GM19397 (cell line): ENCODE data around the gene ZNF202.
"Not testable (repeated sequence)": the region's sequence is repeated elsewhere in the genome, so short reads cannot be mapped to it uniquely, and the experiment has no call there.

ENCODE experiments used
- ATAC-seq: cut with Tn5 transposase; IDR thresholded peaks from one replicate; pipeline ENCODE4 v1.9.1; 2021; ENCODE audit warnings: mild to moderate bottlenecking, moderate library complexity; ENCODE audit not compliant: unreplicated experiment

The ZNF202 gene

GRCh38 chr11:123741159-123742030, at the start of gene ZNF202:
ZNF202 (minus strand) TSS chr11:123741660; CDS start chr11:123730888, 10,772 bp downstream.
- peak; percentile 99 for ATAC-seq

DNA sequence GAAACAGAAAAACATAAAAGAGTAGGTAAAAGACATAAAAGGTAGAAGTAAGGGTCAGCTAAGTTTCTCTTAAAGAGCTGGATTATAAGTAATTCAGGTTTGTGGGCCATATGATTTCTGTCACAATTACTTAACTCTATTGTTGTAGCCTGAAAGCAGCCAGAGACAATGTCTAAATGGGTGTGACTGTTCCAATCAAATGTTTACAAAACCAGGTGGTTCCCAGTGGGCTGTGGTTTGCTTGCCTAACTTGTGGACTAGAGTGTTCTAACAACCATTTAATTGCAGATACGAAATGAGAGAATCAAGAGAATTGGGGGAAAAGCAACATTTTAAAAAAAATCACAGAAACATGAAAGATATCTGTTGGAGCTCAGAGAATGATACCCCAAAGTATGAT, 42.1 kb upstream of the ZNF202 start:
- ATAC-seq, result no peak

- ATAC-seq, result no peak
Observed at GRCh38 chr11:123778511-123778910, 37.1 kb upstream of the ZNF202 start.

DNA sequence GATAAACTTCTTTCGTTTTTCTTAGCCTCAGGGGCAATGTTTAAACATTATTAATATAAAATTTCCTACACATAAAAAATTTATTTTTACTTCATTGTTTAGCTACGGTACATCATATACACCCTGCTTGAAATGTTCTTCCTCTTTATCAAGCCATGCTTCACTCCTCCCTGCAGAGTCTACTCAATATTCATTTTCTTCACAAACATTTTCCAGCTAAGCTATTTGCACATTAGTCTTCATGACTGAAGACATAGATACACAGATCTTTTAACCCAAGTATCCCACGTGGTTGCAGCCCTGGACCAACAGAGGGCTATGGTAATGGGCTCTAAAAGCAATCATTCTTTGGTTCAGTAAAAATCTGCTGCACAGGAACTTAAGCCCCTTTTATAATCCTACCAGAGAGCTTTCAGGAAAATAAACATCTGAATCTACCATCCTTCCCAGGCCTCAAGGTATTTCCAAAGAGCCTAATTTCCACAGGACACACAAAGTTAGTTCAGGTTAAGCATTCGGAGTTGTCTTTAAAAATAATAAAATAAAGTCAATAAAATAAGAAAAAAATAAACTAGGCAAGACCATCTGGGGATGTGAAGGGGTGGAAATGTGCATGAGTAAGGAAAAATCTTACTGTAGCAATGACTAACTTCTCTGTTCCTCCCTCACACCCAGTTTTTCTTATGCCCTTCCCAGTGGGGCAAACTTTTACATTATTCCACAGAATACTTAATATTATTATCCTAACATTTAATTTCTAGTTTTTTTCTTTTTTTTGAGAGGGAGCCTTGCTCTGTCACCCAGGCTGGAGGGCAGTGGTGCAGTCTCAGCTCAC, 34.5 kb upstream of the ZNF202 start:
- no peak for ATAC-seq

DNA sequence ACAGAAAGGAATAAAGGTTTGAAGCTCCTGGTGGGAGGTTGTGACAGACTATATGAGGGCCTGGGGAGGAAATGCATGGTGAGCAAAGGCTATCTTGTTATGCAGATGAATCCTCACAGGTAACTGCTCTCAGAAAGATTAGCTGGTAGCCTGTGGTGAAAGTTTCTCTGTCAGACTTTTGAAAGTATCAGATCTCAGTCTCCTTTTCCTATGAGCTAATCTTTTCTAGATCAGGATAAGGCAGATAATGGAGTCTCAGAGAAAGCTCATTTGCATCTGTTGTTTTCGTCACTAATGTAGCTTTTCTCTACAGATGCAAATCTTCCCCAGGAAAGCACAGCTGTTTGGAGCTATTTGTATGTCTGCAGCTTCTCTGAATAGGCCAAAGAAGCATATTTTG, 33.8 kb upstream of the ZNF202 start:
- no peak for ATAC-seq

DNA sequence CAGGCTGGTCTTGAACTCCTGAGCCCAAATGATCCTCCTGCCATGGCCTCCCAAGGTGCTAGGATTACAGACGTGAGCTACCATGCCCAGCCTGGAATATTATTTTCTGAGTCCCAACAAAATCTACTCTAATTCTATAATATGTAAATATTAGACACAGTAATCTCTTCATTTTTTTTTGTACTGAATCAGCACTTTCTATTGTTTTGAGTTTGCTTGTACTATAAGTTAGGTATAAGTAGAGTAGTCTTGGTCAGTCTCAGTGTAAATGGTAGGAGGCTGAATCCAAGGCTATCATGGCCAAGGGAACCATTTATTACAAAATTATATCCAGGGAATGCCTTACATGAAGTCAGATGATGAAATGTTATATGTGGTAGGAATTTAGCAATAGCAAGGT, 32.5 kb upstream of the ZNF202 start:
- ATAC-seq, result no peak

- no peak for ATAC-seq
Observed at GRCh38 chr11:123773026-123773425, 31.6 kb upstream of the ZNF202 start.

GRCh38 chr11:123771664-123772063, 30.2 kb upstream of the ZNF202 start:
- ATAC-seq, result no peak

DNA sequence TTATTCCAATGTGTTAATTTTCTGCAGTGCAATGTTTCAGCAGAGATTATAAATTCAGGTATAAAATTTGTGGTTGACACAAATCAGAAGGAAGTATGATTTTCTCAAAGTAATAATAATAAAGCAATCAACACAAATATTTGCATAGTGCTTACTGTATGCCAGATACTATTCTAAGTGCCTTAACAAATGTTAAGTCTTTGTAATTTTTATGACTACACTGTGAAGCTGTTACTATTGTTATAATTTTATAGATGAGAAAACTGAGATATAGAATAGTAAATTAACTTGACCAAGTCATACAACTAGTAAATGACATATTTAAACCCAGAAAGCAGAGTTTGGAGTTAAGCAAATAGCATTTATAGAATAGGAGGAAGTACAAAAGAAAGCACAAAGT, 29.3 kb upstream of the ZNF202 start:
- ATAC-seq, result no peak

GRCh38 chr11:123765601-123766000, 24.1 kb upstream of the ZNF202 start:
- ATAC-seq, result no peak

GRCh38 chr11:123762422-123762821, 21.0 kb upstream of the ZNF202 start:
- no peak for ATAC-seq

- ATAC-seq, result no peak
Observed at GRCh38 chr11:123760894-123761293, 19.4 kb upstream of the ZNF202 start.

- ATAC-seq, result no peak
Observed at GRCh38 chr11:123757976-123758375, 16.5 kb upstream of the ZNF202 start.

DNA sequence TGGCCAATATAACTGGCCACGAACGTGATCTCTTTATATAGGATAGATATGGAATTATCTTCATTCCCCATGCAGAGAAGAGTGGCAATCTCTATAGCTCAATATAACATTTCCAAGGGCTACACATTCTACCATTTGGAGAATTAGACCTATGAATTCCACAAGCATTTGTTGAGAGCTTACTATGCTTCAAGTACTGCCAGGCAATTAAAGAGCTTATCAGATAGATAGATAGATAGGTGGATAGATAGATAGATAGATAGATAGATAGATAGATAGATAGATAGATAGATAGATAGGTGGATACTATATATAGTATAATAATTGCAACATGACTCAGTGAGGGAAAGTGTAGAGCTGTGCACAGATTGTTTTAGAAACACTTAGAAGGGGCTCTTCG, 14.4 kb upstream of the ZNF202 start:
- no peak for ATAC-seq

GRCh38 chr11:123755344-123755743, 13.9 kb upstream of the ZNF202 start:
- no peak for ATAC-seq

DNA sequence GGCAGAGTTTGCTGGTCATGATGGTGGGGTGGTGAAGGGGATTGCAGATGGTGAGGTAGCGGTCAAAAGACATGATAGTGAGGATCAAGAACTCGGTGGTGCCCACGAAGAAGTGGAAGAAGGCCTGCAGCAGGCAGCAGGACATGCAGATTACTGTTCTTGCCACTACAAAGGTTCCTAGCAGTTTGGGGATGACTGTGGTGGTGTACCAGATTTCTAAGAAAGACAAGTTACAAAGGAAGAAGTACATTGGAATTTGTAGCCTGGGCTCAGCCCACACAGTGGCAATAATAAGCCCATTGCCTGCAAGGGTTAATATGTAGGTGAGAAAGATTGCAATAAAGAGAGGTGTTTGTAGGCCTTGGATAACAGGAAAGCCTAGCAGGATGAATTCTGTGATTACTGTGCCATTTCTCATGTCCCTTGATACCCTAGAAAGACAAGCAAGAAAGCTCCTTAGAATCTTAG, 12.7 kb upstream of the ZNF202 start, which contains the start of gene OR6X1:
TSS of gene OR6X1 (minus strand) at position 418 of the 468 bp plus-strand sequence. CDS start at position 418, 0 bp downstream.
- ATAC-seq, result no peak

DNA sequence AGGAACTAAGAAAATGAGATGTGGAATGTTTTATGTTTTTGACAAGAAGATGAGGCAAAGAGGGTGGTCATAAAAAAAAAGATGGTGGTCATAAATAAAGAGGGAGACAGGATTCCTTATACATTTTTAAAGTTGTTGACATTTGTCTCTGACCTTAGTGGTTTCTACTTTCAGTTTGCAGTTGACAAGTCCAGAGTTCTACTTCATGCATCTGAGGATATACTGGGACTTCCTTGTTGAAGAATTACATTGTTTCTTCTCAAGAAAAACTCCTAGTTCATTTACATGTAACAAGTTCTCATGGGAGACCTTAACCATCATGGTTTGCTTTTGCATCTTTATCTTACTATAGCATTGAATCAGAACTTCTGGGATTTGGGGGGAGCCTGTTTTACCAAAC, 11.7 kb upstream of the ZNF202 start:
- ATAC-seq, result no peak

GRCh38 chr11:123751781-123752180, 10.3 kb upstream of the ZNF202 start:
- no peak for ATAC-seq

DNA sequence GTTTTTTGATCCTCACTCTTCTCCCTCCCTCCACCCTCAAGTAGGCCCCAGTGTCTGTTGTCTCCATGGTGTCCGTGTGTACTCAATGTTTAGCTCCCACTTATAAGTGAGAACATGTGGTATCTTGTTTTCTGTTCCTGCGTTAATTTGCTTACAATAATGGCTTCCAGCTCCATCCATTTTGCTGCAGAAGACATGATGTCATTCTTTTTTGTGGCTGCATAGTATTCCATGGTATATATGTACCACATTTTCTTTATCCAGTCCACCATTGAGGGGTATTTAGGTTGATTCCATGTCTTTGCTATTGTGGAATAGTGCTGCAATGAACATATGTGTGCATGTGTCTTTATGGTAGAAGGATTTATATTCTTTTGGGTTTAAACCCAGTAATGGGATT, 6.9 kb upstream of the ZNF202 start:
- ATAC-seq, result not testable (repeated sequence)

- ATAC-seq, result no peak
Observed at GRCh38 chr11:123745764-123746451, 4.4 kb upstream of the ZNF202 start.

DNA sequence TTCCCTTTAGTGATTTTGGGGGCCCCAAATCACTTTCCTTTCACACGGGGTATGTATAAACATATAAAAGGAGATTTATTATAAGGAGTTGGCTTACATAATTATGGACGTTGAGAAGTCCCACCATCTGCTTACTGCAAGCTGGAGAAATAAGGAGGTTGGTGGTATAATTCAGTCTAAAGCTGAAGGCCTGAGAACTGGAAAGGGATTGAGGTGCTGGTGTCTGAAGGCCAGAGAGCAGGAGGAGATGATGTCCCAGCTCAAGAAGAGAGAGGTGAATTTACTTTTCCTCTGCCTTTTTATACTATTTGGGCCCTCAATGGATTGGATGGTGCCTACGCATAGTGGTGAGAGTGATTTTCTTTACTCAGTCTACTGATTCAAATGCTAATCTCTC, 1.3 kb upstream of the ZNF202 start:
- ATAC-seq, result no peak
